Stimulated activated CD4-positive, alpha-beta T cell treated with anti-CD3 and anti-CD28 coated beads, TNF-alpha, amount 100 ng/mL, for 4 hours (primary cell): ENCODE data around the gene THEM5.

Experiments
- DNase-seq, 3 experiments: peaks; one replicate each; pipeline ENCODE4 v3.0.0-alpha.2; 2020; ENCODE audit warnings: low read depth in 3 of 3

Gene THEM5

GRCh38 chr1:151819976-151820623 lies 33.4 kb downstream of the THEM5 start:
- no peak for DNase-seq

GRCh38 chr1:151819227-151819835 lies 34.2 kb downstream of the THEM5 start:
- DNase-seq, result no peak

GRCh38 chr1:151817353-151817730 lies 36.2 kb downstream of the THEM5 start:
- DNase-seq, result no peak

- DNase-seq, result no peak
These were observed 36.8 kb downstream of the THEM5 start for GRCh38 chr1:151816548-151817352.

GRCh38 chr1:151815716-151816327 lies 37.7 kb downstream of the THEM5 start:
- DNase-seq, result no peak

GRCh38 chr1:151814971-151815545 lies 38.5 kb downstream of the THEM5 start:
- DNase-seq, result no peak

- no peak for DNase-seq
These were observed 39.1 kb downstream of the THEM5 start for GRCh38 chr1:151814426-151814825.

GRCh38 chr1:151813271-151813977 lies 40.1 kb downstream of the THEM5 start:
- no peak for DNase-seq

- no peak for DNase-seq
These were observed 42.3 kb downstream of the THEM5 start for GRCh38 chr1:151811181-151811580.

GRCh38 chr1:151809985-151810556 lies 43.4 kb downstream of the THEM5 start:
- DNase-seq, result no peak

- no peak for DNase-seq
These were observed 44.1 kb downstream of the THEM5 start for GRCh38 chr1:151809290-151809984.

GRCh38 chr1:151807766-151808165 lies 45.7 kb downstream of the THEM5 start:
- no peak for DNase-seq

- DNase-seq, result no peak
These were observed 46.4 kb downstream of the THEM5 start for GRCh38 chr1:151807131-151807530.

- DNase-seq, result no peak
These were observed 47.3 kb downstream of the THEM5 start for GRCh38 chr1:151806170-151806569.

GRCh38 chr1:151805066-151805820 lies 48.3 kb downstream of the THEM5 start, which contains the start of gene LINGO4:
TSS of gene LINGO4 (minus strand) at chr1:151805419. CDS start at chr1:151802704, 2,715 bp downstream.
- DNase-seq, result no peak

GRCh38 chr1:151803915-151804314 lies 49.6 kb downstream of the THEM5 start:
- no peak for DNase-seq

- DNase-seq, result no peak
These were observed 50.3 kb downstream of the THEM5 start for GRCh38 chr1:151803164-151803563.

GRCh38 chr1:151802372-151802771 lies 51.1 kb downstream of the THEM5 start:
- no peak for DNase-seq

- DNase-seq, result no peak
These were observed 51.7 kb downstream of the THEM5 start for GRCh38 chr1:151801846-151802245.
